ENCODE data around the gene FAM168B.
"Not testable (repeated sequence)": the region's sequence is repeated elsewhere in the genome, so short reads cannot be mapped to it uniquely, and the experiment has no call there.

Gene FAM168B

DNA sequence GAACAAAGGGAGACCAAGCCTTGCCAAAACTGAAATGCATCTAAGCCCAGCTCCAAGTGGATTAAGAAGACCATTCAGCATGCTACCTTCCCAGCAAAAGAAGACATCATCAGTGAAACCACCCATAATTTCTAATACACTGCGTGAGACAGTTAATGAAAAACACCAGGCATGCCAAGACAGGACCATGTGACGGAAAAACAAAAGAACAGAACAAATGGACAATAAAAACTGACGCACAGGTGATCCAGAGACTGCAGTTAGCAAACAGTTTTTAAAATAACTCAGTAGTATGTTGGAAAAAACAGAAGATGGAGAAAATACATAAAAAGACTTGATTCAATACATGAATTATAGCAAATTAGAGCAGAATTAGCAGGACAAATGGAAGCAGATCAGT is 15.3 kb downstream of the FAM168B start:
- H3K9me2 ChIP-seq (ENCODE audit: low read depth, low read length) = no peaks in the 10 kb centered on the region
- H2AFZ ChIP-seq (ENCODE audit: low read length) = no peak overlapping the region
- H3K36me3 ChIP-seq (ENCODE audit: insufficient read depth, low read length) = peaks cover 94% of the 10 kb centered on the region
- H3K4me2 ChIP-seq (ENCODE audit: low read length) = no peak overlapping the region
- no peak overlapping the region for H3K9ac ChIP-seq (ENCODE audit: low read length)
- 0 out of 2 replicates have a peak, but pooled peaks cover 3% of the 10 kb centered on the region for H4K20me1 ChIP-seq (ENCODE audit: insufficient read depth, low read length)
- no peaks in the 10 kb centered on the region for H3F3A ChIP-seq (ENCODE audit: insufficient read depth, low read length)
- peaks cover 26% of the 10 kb centered on the region for H3K79me2 ChIP-seq (ENCODE audit: insufficient read depth, low read length)
- no peak overlapping the region for H3K27ac ChIP-seq (ENCODE audit: low read depth, low read length, poor library complexity, severe bottlenecking)
- no peaks in the 10 kb centered on the region for H3K27me3 ChIP-seq (ENCODE audit: insufficient read depth, low read length)
- no peak overlapping the region for H3K4me3 ChIP-seq (ENCODE audit: low read depth, low read length, poor library complexity, severe bottlenecking)
- no peaks in the 10 kb centered on the region for H3K4me1 ChIP-seq (ENCODE audit: insufficient read depth, low read length, severe bottlenecking)
- TF ChIP-seq, protein P1, sequence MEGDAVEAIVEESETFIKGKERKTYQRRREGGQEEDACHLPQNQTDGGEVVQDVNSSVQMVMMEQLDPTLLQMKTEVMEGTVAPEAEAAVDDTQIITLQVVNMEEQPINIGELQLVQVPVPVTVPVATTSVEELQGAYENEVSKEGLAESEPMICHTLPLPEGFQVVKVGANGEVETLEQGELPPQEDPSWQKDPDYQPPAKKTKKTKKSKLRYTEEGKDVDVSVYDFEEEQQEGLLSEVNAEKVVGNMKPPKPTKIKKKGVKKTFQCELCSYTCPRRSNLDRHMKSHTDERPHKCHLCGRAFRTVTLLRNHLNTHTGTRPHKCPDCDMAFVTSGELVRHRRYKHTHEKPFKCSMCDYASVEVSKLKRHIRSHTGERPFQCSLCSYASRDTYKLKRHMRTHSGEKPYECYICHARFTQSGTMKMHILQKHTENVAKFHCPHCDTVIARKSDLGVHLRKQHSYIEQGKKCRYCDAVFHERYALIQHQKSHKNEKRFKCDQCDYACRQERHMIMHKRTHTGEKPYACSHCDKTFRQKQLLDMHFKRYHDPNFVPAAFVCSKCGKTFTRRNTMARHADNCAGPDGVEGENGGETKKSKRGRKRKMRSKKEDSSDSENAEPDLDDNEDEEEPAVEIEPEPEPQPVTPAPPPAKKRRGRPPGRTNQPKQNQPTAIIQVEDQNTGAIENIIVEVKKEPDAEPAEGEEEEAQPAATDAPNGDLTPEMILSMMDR (IDR thresholded peaks at IDR 0.05; ENCODE audit: low read length) = no peak
- no peak for TF ChIP-seq EZH2 (IDR thresholded peaks at IDR 0.05; ENCODE audit: borderline replicate concordance, low read length)
- H3K9me3 ChIP-seq (ENCODE audit: low read length) = no peaks in the 10 kb centered on the region

DNA sequence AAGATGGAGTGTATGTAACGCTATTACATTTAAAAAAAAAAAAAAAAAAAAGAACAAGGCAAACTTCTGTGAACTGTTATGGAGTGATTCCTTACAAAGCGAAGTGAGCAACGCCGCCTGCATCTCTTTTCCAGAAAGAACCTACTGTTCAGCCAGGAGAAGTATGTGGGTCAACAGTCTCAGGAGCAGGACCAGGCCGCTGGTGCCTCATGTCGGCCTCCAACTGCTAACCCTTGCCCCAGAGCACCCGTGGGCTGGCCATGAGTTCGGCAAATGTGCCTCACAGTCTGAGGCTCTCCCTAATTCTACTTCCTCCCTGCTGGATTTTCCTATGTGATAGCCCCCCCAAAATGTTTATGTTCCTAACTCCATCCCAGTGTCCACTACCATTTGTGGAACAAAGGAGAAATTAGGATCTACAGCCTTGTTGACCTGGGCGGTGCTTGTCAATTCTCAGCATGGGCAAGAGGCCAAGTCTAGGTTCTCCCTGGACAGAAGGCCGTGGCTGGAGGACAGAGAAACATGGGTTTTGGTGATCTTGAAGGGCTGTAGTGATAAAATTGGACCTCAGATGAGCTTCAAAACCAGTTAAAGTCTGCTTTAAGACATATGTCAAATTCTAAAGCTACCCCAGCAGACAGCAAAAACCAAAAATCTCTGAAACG is 15.9 kb downstream of the FAM168B start:
- H3K4me3 ChIP-seq (ENCODE audit: low read depth, low read length, poor library complexity, severe bottlenecking) = no peak overlapping the region
- 0 out of 2 replicates have a peak, but pooled peaks cover 3% of the 10 kb centered on the region for H4K20me1 ChIP-seq (ENCODE audit: insufficient read depth, low read length)
- no peak overlapping the region for H3K4me2 ChIP-seq (ENCODE audit: low read length)
- no peaks in the 10 kb centered on the region for H3K27me3 ChIP-seq (ENCODE audit: insufficient read depth, low read length)
- no peaks in the 10 kb centered on the region for H3K9me2 ChIP-seq (ENCODE audit: low read depth, low read length)
- H3K27ac ChIP-seq (ENCODE audit: low read depth, low read length, poor library complexity, severe bottlenecking) = no peak overlapping the region
- no peak for TF ChIP-seq EZH2 (IDR thresholded peaks at IDR 0.05; ENCODE audit: borderline replicate concordance, low read length)
- TF ChIP-seq, protein P1 (IDR thresholded peaks at IDR 0.05; ENCODE audit: low read length) = no peak
- H3K9ac ChIP-seq (ENCODE audit: low read length) = no peak overlapping the region
- no peaks in the 10 kb centered on the region for H3K4me1 ChIP-seq (ENCODE audit: insufficient read depth, low read length, severe bottlenecking)
- peaks cover 93% of the 10 kb centered on the region for H3K36me3 ChIP-seq (ENCODE audit: insufficient read depth, low read length)
- H3K9me3 ChIP-seq (ENCODE audit: low read length) = no peaks in the 10 kb centered on the region
- no peaks in the 10 kb centered on the region for H3F3A ChIP-seq (ENCODE audit: insufficient read depth, low read length)
- H2AFZ ChIP-seq (ENCODE audit: low read length) = no peak overlapping the region
- peaks cover 26% of the 10 kb centered on the region for H3K79me2 ChIP-seq (ENCODE audit: insufficient read depth, low read length)

DNA sequence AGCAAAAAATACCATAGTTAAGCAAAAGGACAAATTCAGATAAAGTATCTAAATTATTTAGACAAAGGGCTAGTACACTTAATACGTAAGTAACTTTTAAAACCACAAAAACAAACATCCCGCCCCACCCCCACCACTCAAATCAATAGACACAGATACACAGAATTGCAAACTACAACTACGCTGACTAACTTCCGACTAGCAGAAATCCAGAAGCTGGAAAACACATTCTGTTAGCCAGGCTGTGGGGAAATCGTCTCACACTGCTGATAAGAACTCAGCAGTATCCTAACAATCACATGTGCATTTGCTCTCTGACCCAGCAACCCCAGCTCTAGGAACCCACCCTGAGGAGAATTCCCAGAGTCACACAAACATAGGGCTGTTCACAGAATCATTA is 16.6 kb downstream of the FAM168B start:
- peaks cover 92% of the 10 kb centered on the region for H3K36me3 ChIP-seq (ENCODE audit: insufficient read depth, low read length)

DNA sequence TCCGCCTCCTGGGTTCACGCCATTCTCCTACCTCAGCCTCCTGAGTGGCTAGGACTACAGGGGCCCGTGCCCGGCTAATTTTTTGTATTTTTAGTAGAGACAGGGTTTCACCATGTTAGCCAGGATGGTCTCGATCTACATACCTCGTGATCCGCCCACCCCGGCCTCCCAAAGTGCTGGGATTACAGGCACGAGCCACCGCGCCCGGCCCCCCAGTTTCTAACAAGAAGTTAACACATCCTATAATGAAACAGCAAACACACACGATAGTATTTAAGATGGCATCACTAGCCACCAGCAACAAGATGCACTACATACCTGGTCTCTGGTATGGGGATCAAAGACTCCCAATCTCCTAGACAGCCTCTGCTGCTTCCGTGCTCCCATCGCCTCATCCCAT is 17.7 kb downstream of the FAM168B start:
- H3K79me2 ChIP-seq (ENCODE audit: insufficient read depth, low read length) = peaks cover 26% of the 10 kb centered on the region
- H3K27ac ChIP-seq (ENCODE audit: low read depth, low read length, poor library complexity, severe bottlenecking); H3K4me2 ChIP-seq (ENCODE audit: low read length); H3K4me3 ChIP-seq (ENCODE audit: low read depth, low read length, poor library complexity, severe bottlenecking); H3K9me3 ChIP-seq (ENCODE audit: low read length); H3F3A ChIP-seq (ENCODE audit: insufficient read depth, low read length); H2AFZ ChIP-seq (ENCODE audit: low read length); H3K9me2 ChIP-seq (ENCODE audit: low read depth, low read length); H3K4me1 ChIP-seq (ENCODE audit: insufficient read depth, low read length, severe bottlenecking); H3K27me3 ChIP-seq (ENCODE audit: insufficient read depth, low read length); H3K9ac ChIP-seq (ENCODE audit: low read length); H4K20me1 ChIP-seq (ENCODE audit: insufficient read depth, low read length): not testable (repeated sequence)
- peaks cover 92% of the 10 kb centered on the region for H3K36me3 ChIP-seq (ENCODE audit: insufficient read depth, low read length)

More for the DNA sequence above, 16.6 kb downstream of the FAM168B start:
- no peaks in the 10 kb centered on the region for H3K9me2 ChIP-seq (ENCODE audit: low read depth, low read length)
- H3K9ac ChIP-seq (ENCODE audit: low read length) = no peak overlapping the region
- H3K9me3 ChIP-seq (ENCODE audit: low read length) = no peaks in the 10 kb centered on the region
- no peak overlapping the region for H3K4me3 ChIP-seq (ENCODE audit: low read depth, low read length, poor library complexity, severe bottlenecking)
- H3K4me1 ChIP-seq (ENCODE audit: insufficient read depth, low read length, severe bottlenecking) = no peaks in the 10 kb centered on the region
- no peak overlapping the region for H2AFZ ChIP-seq (ENCODE audit: low read length)
- H4K20me1 ChIP-seq (ENCODE audit: insufficient read depth, low read length) = 0 out of 2 replicates have a peak, but pooled peaks cover 3% of the 10 kb centered on the region
- no peaks in the 10 kb centered on the region for H3K27me3 ChIP-seq (ENCODE audit: insufficient read depth, low read length)
- TF ChIP-seq, protein P1 (IDR thresholded peaks at IDR 0.05; ENCODE audit: low read length) = no peak
- TF ChIP-seq EZH2 (IDR thresholded peaks at IDR 0.05; ENCODE audit: borderline replicate concordance, low read length) = no peak
- H3K4me2 ChIP-seq (ENCODE audit: low read length) = no peak overlapping the region
- H3F3A ChIP-seq (ENCODE audit: insufficient read depth, low read length) = no peaks in the 10 kb centered on the region
- peaks cover 26% of the 10 kb centered on the region for H3K79me2 ChIP-seq (ENCODE audit: insufficient read depth, low read length)
- H3K27ac ChIP-seq (ENCODE audit: low read depth, low read length, poor library complexity, severe bottlenecking) = no peak overlapping the region

DNA sequence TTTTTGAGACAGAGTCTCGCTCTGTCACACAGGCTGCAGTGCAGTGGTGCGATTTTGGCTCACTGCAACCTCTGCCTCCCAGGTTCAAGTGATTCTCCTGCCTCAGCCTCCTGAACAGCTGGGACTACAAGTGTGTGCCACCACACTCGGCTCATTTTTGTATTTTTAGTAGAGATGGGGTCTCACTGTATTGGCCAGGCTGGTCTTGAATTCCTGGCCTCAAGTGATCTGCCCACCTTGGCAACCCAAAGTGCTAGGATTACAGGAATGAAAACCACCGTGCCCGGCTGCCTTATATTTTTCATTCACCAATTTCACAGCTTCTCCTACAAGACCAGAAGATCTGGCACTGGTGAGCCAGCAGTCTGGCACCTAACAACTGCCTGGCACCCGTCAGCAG is 25.1 kb downstream of the FAM168B start:
- H4K20me1 ChIP-seq (ENCODE audit: insufficient read depth, low read length); H3K4me3 ChIP-seq (ENCODE audit: low read depth, low read length, poor library complexity, severe bottlenecking); H3F3A ChIP-seq (ENCODE audit: insufficient read depth, low read length); H3K4me2 ChIP-seq (ENCODE audit: low read length); H3K4me1 ChIP-seq (ENCODE audit: insufficient read depth, low read length, severe bottlenecking); H2AFZ ChIP-seq (ENCODE audit: low read length); H3K27me3 ChIP-seq (ENCODE audit: insufficient read depth, low read length); H3K9ac ChIP-seq (ENCODE audit: low read length); H3K27ac ChIP-seq (ENCODE audit: low read depth, low read length, poor library complexity, severe bottlenecking); H3K9me2 ChIP-seq (ENCODE audit: low read depth, low read length); H3K9me3 ChIP-seq (ENCODE audit: low read length): not testable (repeated sequence)
- Histone ChIP-seq H3K79me2 (ENCODE audit: insufficient read depth, low read length) (peaks cover 26% of the 10 kb centered on the region; the same call in 1 of the 2 replicates), H3K36me3 (ENCODE audit: insufficient read depth, low read length) (peaks cover 71% of the 10 kb centered on the region)
